Activated T-helper 1 cell treated with anti-CD3 and anti-CD28 coated beads, Interleukin-12 subunit alpha, Interleukin-12 subunit beta, Interleukin-2, Interleukin-4 antibody, amounts not matched to agents 30 ng/mL and 10 ng/mL and 1 ng/mL, durations not matched to agents 14 hours and 24 hours and 36 hours (primary cell): Measurements from ENCODE around the gene SPINT2. TPM values are rescaled to one million over a fixed set of nuclear protein-coding genes. Genes with fewer than 3 reads are reported as not detected.
A peak's percentile ranks its signal among the peaks of the same experiment; 100 is the strongest.

Experiments
- DNase-seq: peaks from one replicate; pipeline ENCODE4 v3.0.0; 2021; ENCODE audit warnings: low spot score
- H3K27ac Mint-ChIP-seq: one replicate; pipeline ENCODE4 v1.8.0; 2021; ENCODE audit warnings: mild to moderate bottlenecking, mixed read lengths
- H3K27me3 Mint-ChIP-seq: one replicate; pipeline ENCODE4 v1.8.0; 2022; ENCODE audit warnings: mild to moderate bottlenecking, moderate library complexity, mixed read lengths; ENCODE audit not compliant: insufficient read depth
- H3K36me3 Mint-ChIP-seq: one replicate; pipeline ENCODE4 v1.8.0; 2021; ENCODE audit warnings: low read depth, mixed read lengths
- H3K4me1 Mint-ChIP-seq: one replicate; pipeline ENCODE4 v1.8.0; 2021; ENCODE audit warnings: low read depth, mixed read lengths
- H3K4me3 Mint-ChIP-seq: one replicate; pipeline ENCODE4 v1.8.0; 2021; ENCODE audit warnings: mild to moderate bottlenecking, moderate library complexity, mixed read lengths
- H3K9me3 Mint-ChIP-seq: one replicate; pipeline ENCODE4 v1.8.0; 2021; ENCODE audit warnings: mixed read lengths
- intact Hi-C: fragments of 100-400 bp; cut with micrococcal nuclease; formaldehyde crosslinking; loops from one replicate; pipeline ENCODE4 v1.15.1; 2024
- total RNA-seq: library from RNA; stranded (reverse); gene quantifications from 2 replicates; pipeline ENCODE4 v1.2.3, GENCODE V29; 2022

SPINT2 gene
- total RNA-seq, 1 donor from 2014 or later, result 86.8 TPM

DNA sequence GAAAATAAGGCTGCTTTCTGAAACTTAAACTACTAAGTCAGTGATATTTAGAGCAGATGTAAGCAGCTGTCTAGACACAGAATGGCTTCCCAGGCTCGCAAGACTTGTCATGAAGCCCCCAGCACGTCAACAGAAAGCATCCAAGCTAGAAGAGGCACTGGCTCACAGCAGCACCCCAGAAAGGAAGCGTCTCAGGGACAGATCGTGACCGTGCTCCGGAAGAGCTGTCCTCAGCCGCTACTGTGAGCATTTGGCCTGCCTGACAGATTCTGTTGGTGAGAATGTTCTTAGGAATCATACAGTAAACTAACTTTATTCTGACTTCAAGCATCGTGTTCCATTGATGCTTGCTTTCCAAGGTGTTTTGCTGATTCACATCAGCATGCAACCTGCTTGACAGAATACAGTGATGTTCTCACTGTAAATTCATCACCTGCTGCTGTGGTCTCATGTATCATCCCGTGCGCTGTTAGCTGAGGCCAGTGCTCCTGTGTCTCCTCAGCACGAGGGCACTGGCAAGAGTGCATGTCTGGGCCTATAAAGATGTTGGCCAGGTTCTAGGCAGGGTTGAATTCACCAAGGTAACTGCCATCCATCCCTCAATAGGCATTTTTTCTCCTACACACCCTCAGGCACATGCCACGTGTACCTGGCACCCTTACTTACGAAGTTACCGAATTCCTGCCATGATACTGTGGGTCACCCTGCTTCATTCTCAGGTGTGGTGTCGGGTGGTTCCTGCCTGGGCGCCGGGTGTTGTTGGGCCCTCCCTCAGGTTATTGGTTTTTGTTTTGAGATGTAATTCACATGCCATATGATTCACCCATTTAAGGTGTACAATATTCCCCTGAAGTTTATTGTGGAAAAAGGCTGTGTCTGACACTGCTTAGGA, 15.9 kb downstream of the SPINT2 start:
- H3K4me3 Mint-ChIP-seq, result no peak overlapping the region
- H3K27me3 Mint-ChIP-seq, result no peaks in the 10 kb centered on the region
- H3K27ac Mint-ChIP-seq, result no peak overlapping the region
- DNase-seq, result no peak
- intact Hi-C loops, result no loop called here
- no peaks in the 10 kb centered on the region for H3K9me3 Mint-ChIP-seq
- H3K4me1 Mint-ChIP-seq, result peaks cover 24% of the 10 kb centered on the region
- H3K36me3 Mint-ChIP-seq, result peaks cover 7% of the 10 kb centered on the region

DNA sequence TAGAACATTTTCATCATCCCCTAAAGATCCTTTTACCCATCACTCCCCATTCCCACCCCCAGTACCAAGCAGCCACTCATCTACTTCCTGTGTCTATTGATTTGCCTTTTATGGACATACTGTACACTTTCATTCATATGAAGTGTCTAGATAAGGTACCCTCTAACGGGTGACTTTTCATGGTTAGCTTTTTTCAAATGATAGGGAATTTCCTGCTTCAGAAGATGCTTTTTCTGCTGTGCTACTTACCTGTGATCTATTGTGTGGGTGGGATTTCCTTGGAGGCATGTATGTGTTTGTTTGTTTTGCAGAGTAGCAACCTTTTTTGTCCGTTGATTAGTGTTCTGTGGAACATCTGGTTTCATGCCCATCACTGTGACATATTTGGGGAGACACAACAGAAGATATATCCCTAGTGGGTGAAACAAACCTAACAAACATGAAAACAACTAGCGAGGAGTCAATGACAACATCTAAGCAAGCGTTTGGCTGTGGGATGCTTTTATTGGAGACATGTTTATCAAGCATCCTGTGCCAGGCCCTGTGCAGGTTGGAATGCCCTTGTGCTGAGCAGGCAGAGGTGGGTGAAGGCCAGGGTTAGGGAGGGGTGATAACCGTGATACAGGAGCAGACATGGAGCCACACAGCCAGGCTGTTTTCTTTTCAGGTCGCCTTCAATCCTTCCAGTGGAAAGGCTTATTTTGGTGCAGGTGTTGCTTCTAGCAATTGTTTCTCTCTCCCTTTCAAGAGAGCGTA, 17.6 kb downstream of the SPINT2 start:
- H3K9me3 Mint-ChIP-seq, result no peaks in the 10 kb centered on the region
- peak overlapping the region; percentile 95 for H3K27ac Mint-ChIP-seq
- peaks cover 7% of the 10 kb centered on the region for H3K36me3 Mint-ChIP-seq
- no peak for DNase-seq
- no peak overlapping the region for H3K4me3 Mint-ChIP-seq
- H3K4me1 Mint-ChIP-seq, result peaks cover 24% of the 10 kb centered on the region
- intact Hi-C loops, result loop anchor here (1.0 kb wide), 2 partner anchors 18 to 34 kb away; partner anchors contain the start of gene SPINT2
- no peaks in the 10 kb centered on the region for H3K27me3 Mint-ChIP-seq

DNA sequence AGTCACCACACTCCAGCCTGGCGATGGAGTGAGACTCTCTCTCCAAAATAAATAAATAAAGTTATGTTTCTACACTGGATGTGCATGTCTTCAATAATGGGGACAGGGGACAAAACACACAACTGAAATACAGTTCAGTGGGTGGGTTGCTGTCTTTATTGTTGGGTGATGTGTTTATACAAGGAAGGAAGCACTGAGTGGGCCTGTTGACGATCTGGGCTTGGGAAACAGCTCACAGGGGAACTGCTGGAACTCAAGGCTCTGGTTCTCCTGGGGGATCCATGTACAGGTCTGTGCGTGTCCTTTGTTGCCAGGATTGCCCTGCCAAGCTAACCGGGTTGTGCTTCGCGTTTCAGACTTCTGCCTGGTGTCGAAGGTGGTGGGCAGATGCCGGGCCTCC, 18.9 kb downstream of the SPINT2 start:
- peaks cover 7% of the 10 kb centered on the region for H3K36me3 Mint-ChIP-seq
- H3K27me3 Mint-ChIP-seq, result no peaks in the 10 kb centered on the region
- no peak overlapping the region for H3K4me3 Mint-ChIP-seq
- peak overlapping the region; percentile 18 for H3K27ac Mint-ChIP-seq
- no peak for DNase-seq
- no peaks in the 10 kb centered on the region for H3K9me3 Mint-ChIP-seq
- intact Hi-C loops, result no loop called here
- H3K4me1 Mint-ChIP-seq, result peaks cover 24% of the 10 kb centered on the region

DNA sequence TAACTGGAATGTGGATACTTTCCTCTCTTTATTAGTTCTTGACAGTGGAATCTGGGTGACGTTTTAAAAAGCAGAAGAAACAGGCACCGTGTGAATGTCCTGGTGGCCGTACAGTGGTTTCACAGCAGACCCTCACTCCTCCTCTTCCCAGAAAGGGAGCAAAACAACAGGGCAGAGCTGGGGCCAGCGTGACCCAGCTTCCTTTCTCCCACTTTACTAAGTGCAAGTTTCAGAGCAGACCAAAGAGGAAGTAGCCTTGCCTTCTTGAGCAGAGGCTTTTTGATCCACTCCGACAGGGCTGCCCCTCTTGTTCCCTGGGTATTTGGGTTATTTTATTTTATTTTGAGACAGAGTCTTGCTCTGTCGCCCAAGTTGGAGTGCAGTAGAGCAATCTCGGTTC, 20.0 kb downstream of the SPINT2 start:
- Mint-ChIP-seq H3K27me3 (no peaks in the 10 kb centered on the region), H3K4me3 (no peak overlapping the region), H3K36me3 (peaks cover 7% of the 10 kb centered on the region), H3K4me1 (peaks cover 24% of the 10 kb centered on the region), H3K27ac (peak overlapping the region; percentile 67), H3K9me3 (no peaks in the 10 kb centered on the region)
- DNase-seq, result no peak
- intact Hi-C loops, result no loop called here

- DNase-seq, result no peak
- peaks cover 22% of the 10 kb centered on the region for H3K4me1 Mint-ChIP-seq
- H3K27me3 Mint-ChIP-seq, result no peaks in the 10 kb centered on the region
- H3K27ac Mint-ChIP-seq, result no peak overlapping the region
- H3K9me3 Mint-ChIP-seq, result no peaks in the 10 kb centered on the region
- H3K4me3 Mint-ChIP-seq, result no peak overlapping the region
- H3K36me3 Mint-ChIP-seq, result peaks cover 6% of the 10 kb centered on the region
- intact Hi-C loops, result no loop called here
Observed at GRCh38 chr19:38285567-38285966, 21.2 kb downstream of the SPINT2 start.

- Mint-ChIP-seq H3K4me1 (peaks cover 5% of the 10 kb centered on the region), H3K27me3 (no peaks in the 10 kb centered on the region), H3K27ac (no peak overlapping the region), H3K9me3 (no peaks in the 10 kb centered on the region), H3K36me3 (peaks cover 8% of the 10 kb centered on the region), H3K4me3 (no peak overlapping the region)
- intact Hi-C loops, result no loop called here
- DNase-seq, result no peak
Observed at GRCh38 chr19:38287604-38288003, 23.2 kb downstream of the SPINT2 start.

DNA sequence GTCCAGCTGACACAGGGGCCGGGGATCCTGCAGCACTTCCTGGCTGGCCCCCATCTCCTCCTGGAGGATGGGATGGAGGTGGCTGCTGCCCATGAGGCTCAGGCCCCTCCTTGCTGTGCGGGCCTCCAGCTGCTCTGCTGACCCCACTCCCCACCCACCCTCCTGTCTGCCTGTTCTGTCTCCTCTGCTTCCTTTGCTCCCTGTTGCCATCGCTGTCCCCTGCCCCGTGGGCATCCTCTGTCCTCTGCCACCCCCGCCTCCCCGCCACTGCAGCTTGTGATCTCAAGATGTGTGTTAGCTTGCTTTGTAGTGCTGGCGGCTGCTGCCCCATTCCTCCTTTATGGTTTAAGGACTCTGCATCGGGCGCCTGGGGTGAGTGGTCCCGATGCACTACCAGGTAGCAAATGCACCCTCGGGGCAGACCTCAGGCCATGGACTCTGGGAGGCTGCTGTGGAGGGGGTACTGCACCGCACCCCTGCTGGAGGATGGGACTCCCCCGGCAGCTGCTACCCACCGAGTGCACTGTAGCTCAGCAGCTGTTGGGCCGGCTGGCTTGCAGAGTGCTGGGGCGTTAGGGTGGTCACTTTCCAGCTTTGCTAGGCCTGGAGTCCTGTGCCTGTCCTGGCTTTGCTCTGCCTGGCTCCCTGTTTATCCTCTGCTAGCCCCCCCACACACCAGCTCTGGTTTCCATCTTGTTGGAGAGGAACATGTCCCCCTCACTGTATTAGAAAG, 23.9 kb downstream of the SPINT2 start:
- Mint-ChIP-seq H3K4me1 (peaks cover 4% of the 10 kb centered on the region), H3K9me3 (no peaks in the 10 kb centered on the region), H3K36me3 (peaks cover 8% of the 10 kb centered on the region), H3K27me3 (no peaks in the 10 kb centered on the region), H3K27ac (no peak overlapping the region), H3K4me3 (no peak overlapping the region)
- intact Hi-C loops, result no loop called here
- no peak for DNase-seq

DNA sequence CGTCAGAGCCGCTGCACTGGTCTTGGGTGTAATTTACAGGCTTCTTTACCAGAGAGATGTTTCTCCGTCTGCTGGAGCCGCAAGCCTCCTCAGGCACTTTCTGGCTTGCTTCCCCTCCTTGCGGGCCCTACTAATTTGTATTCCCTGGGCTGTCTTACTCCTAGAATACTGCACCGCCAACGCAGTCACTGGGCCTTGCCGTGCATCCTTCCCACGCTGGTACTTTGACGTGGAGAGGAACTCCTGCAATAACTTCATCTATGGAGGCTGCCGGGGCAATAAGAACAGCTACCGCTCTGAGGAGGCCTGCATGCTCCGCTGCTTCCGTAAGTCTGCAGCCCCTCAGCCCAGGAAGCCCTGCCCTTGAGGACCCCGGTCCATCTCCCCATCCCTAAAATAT, 25.6 kb downstream of the SPINT2 start:
- intact Hi-C loops, result no loop called here
- no peak overlapping the region for H3K27ac Mint-ChIP-seq

DNA sequence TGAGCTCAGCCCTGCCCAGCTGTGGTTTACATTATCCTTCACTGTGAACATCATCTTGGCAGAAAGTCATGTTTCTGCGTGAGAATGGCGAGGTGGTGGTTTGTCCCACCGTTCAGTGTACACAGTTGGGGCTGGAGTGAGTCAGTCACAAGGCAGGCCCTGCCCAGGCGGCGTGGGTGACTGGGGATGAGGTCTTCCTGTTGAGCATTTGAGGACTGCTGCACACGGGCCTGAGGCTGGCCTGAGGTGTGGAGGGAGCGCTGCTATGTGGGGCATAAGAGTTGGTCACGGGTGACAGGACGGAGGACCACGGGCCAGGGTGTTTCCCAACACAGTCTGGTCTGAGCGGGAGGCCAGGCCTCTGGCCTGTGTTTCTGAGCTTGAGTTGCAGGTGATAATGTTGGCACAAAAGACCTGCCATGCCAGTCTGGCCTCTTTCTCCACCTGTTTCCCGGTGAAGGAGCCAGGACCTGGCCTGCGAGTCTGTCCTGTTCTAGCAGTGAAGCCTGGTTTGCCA, 26.3 kb downstream of the SPINT2 start:
- no peak overlapping the region for H3K4me3 Mint-ChIP-seq
- peaks cover 4% of the 10 kb centered on the region for H3K36me3 Mint-ChIP-seq
- DNase-seq, result no peak
- intact Hi-C loops, result no loop called here
- no peaks in the 10 kb centered on the region for H3K27me3 Mint-ChIP-seq
- no peaks in the 10 kb centered on the region for H3K9me3 Mint-ChIP-seq
- H3K4me1 Mint-ChIP-seq, result no peaks in the 10 kb centered on the region
- H3K27ac Mint-ChIP-seq, result no peak overlapping the region

More for the DNA sequence above, 25.6 kb downstream of the SPINT2 start:
- Mint-ChIP-seq H3K9me3 (no peaks in the 10 kb centered on the region), H3K36me3 (peaks cover 4% of the 10 kb centered on the region), H3K4me3 (no peak overlapping the region), H3K27me3 (no peaks in the 10 kb centered on the region), H3K4me1 (no peaks in the 10 kb centered on the region)
- no peak for DNase-seq

- Mint-ChIP-seq H3K9me3 (no peaks in the 10 kb centered on the region), H3K4me3 (no peak overlapping the region), H3K27ac (no peak overlapping the region), H3K4me1 (no peaks in the 10 kb centered on the region), H3K27me3 (no peaks in the 10 kb centered on the region), H3K36me3 (peaks cover 4% of the 10 kb centered on the region)
- intact Hi-C loops, result no loop called here
- no peak for DNase-seq
Observed at GRCh38 chr19:38291855-38292254, 27.5 kb downstream of the SPINT2 start.

DNA sequence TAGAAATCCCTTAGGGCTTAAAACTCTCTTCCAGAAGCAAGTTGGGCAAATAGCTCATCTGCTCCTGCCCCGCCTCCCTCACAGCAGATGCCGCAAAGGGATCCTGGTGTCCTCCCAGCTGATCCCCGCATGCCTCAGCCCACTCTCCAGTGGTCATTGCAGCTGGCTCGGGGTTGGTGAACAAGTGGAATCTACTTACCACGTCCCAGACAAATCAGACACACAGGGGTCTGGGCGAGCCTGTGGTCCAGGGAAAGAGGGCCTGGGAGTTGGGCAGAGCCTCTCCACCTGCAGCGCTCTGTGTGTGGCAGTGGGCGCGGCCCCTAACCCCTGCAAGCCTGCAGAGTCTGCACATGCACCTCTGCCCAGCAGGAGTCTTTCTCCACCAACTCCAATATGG, 28.9 kb downstream of the SPINT2 start:
- Mint-ChIP-seq H3K36me3 (peaks cover 4% of the 10 kb centered on the region), H3K4me1 (no peaks in the 10 kb centered on the region), H3K9me3 (no peaks in the 10 kb centered on the region), H3K27me3 (no peaks in the 10 kb centered on the region), H3K4me3 (no peak overlapping the region), H3K27ac (no peak overlapping the region)
- DNase-seq, result no peak
- intact Hi-C loops, result no loop called here

GRCh38 chr19:38294090-38294489, 29.7 kb downstream of the SPINT2 start:
- intact Hi-C loops, result no loop called here
- Mint-ChIP-seq H3K4me1 (no peaks in the 10 kb centered on the region), H3K9me3 (no peaks in the 10 kb centered on the region), H3K27ac (no peak overlapping the region), H3K36me3 (peaks cover 4% of the 10 kb centered on the region), H3K27me3 (no peaks in the 10 kb centered on the region), H3K4me3 (no peak overlapping the region)
- DNase-seq, result no peak
